Measurements from ENCODE around the gene PPP2R2B. TPM values are rescaled to one million over a fixed set of nuclear protein-coding genes. Genes with fewer than 3 reads are reported as not detected.
A peak's percentile ranks its signal among the peaks of the same experiment; 100 is the strongest.
"Not testable (repeated sequence)": the region's sequence is repeated elsewhere in the genome, so short reads cannot be mapped to it uniquely, and the experiment has no call there.

PPP2R2B gene
- total RNA-seq, 1 donor from 2014 or later: 54.1 TPM

DNA sequence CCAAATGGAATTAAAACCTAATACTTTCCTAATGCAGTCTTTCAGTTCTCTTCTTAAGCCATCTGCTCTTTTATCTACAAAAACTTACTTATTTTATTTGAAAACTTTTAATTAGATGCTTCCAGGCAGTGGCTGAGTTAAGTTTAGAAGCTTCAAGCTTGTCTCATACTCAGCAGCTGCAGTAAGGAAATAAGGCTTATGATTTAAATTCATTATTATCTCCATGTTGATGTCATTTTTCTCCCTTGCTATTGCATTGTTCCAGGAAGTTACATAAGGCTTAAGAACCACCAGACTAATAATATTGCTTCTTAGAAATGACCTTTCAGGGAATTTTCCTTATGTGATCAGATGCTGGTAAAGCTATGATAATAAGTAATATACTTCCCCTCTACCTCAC lies 119.6 kb downstream of the PPP2R2B start:
- no peak for ATAC-seq
- intact Hi-C loops (cut with DNase I): no loop called here

DNA sequence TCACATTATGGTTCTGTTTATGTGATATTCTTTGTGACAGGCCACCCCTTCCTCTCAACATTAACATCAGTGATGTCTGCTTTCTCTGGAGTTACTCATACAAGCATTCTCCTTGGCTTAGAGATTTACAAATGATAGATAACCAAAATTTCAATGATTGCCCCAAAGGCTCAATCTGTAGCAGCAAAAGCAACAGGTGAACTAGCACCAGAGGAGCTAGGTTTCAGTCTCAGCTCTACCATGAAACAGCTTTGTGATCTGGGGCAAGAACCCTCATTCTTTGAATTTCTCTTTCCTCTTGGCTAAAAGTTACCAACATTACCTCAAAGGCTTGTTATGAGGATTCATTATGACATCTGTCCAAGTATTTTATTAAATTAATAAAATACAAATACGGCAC lies 120.5 kb downstream of the PPP2R2B start:
- no peak for ATAC-seq

More for the DNA sequence above, 119.6 kb downstream of the PPP2R2B start:
- no peak for DNase-seq (ENCODE audit: low spot score)

DNA sequence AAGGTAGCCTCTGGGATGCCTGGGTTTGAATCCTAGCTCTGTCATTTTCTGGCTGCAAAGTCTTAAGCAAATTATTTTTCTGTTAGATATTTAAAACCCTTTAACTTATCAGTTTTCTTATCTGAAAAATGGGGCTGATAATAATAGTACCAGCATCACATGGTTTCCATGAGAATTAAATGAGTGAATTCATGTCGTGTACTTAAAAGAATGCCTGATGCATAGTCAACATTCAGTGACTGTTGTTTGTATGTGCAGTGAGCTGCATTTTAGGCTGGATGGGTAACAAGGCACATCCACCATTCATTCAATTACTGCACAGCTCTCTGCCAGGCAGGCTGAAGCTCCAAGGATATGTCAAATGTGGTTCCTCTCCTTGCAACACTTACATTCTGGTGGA lies 122.0 kb downstream of the PPP2R2B start:
- ATAC-seq (no peak), DNase-seq (ENCODE audit: low spot score) (no peak)
- intact Hi-C loops (cut with DNase I): no loop called here

More for the DNA sequence above, 120.5 kb downstream of the PPP2R2B start:
- intact Hi-C loops (cut with DNase I): no loop called here
- no peak for DNase-seq (ENCODE audit: low spot score)

DNA sequence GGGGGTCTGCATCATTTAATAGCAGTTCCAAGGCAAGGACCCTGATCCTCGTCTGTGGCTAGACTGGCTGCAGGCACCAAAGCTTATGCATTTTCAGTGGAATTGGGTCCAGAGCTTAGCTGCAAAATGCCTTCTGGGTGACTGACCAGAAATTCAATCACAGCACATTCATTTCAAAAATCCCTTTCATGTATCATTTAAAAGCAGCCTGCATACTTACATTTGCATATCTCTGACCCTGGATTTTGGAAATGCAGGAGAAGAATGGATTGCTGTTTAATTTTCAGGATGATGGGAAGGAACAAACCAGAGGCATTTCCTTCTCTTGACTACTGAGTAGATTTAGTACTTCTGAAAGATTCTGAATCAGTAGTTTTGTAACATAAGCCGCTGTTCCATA lies 122.8 kb downstream of the PPP2R2B start:
- DNase-seq (ENCODE audit: low spot score): no peak
- intact Hi-C loops (cut with DNase I): no loop called here
- no peak for ATAC-seq

DNA sequence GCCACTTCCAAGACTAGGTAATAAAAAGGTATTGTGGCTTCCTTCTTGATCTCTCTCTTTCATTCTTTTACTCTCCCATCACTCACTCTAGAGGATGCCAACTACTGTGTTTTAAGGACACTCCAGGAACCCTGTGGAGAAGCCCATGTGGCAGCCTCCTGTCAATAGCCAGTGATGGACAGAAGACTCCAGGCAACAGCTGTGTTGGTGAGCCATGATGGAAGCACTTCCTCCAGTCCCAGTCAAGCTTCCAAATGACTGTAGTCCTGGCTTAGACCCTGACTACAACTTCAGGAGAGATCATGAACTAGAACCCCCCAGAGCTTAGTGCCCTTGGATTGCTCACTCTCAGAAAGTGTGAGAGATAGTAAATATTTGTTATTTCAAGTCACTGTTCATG lies 123.9 kb downstream of the PPP2R2B start:
- intact Hi-C loops (cut with DNase I): no loop called here
- DNase-seq (ENCODE audit: low spot score) (no peak), ATAC-seq (no peak)

DNA sequence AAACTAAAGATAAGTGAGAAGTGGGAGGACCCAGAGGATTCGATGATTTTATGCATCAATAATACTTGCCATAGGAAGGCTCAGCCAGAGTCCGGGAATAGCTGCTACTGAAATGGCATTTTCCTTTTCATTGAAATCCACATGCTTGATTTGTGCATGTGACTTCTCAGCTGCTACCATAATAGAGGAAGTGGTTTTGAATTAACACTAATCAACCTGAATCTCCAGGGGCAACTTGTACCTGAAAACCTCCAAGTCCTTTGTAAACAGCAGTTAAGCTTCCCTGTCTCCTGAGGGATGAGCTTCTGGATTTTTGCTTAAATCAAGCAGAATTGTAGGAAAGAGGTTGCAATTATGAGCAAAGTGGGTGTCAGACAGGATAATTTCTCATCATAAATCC lies 124.9 kb downstream of the PPP2R2B start:
- DNase-seq (ENCODE audit: low spot score) (no peak), ATAC-seq (no peak)
- intact Hi-C loops (cut with DNase I): no loop called here

DNA sequence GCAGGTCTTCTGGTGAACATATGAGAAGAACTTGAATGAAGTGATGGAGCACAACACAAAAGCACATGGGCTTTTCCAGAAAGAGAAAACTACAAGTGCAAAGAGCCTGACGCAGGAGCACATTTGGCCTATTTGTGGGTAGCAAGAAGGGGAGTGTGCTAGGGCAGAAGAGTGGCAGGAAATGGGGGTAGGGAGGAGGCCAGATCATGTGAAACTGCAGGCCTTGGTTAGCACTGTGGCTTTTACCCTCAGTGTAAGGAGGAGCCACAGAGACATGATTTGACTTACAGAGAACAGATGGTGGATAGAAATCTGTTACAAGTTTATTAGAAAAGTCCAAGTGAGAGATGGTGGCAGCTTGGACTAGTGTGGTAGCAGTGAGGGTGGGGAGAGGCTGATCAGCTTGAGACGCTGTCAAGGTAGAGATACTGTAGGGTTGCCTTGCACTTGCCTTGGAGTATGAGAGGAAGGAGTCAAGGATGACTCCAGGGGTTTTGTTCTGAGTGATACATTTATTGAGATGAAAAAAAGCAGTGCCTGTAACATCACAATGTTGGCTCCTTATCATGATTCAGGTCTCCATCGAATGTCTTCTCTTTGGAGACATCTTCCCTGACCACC lies 126.7 kb downstream of the PPP2R2B start:
- DNase-seq (ENCODE audit: low spot score): no peak
- ATAC-seq: no peak
- intact Hi-C loops (cut with DNase I): no loop called here

DNA sequence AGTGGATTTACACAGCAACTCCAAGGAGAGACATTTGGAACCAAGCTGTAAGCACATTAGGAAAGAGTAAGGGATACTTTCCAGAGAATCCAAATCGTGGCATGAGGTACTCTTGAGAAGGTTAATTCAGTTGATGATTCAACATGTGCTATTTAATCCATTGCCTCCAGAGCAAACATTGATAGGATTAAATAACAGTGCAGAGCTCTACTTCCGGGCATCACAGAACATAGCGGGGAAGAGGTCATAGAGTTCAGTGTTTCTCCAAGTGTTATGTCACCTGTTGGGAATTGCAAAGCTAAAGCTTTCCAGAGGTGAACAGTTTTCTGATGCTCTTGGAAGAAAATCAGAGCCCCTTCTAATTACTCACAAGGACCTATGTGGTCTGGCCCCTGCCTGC lies 127.5 kb downstream of the PPP2R2B start:
- intact Hi-C loops (cut with DNase I): no loop called here
- ATAC-seq (no peak), DNase-seq (ENCODE audit: low spot score) (no peak)

DNA sequence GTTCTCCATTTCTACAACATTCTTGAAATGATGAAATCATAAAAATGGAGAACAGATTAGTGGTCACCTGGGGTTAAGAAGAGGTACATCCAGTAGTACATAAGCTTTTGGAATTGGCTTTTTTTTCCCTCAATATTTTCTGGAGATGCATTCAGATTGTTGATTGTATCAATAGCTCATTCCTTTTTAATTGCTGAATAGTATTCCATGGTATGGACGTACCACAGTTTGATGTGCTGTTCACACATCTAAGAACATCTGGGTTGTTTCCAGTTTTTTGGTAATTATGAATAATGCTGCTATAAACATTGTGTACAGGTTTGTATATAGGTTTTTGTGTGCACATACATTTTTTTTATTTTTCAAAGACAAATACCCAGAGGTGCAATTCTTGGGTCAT lies 130.0 kb downstream of the PPP2R2B start:
- ATAC-seq (no peak), DNase-seq (ENCODE audit: low spot score) (no peak)
- intact Hi-C loops (cut with DNase I): no loop called here

DNA sequence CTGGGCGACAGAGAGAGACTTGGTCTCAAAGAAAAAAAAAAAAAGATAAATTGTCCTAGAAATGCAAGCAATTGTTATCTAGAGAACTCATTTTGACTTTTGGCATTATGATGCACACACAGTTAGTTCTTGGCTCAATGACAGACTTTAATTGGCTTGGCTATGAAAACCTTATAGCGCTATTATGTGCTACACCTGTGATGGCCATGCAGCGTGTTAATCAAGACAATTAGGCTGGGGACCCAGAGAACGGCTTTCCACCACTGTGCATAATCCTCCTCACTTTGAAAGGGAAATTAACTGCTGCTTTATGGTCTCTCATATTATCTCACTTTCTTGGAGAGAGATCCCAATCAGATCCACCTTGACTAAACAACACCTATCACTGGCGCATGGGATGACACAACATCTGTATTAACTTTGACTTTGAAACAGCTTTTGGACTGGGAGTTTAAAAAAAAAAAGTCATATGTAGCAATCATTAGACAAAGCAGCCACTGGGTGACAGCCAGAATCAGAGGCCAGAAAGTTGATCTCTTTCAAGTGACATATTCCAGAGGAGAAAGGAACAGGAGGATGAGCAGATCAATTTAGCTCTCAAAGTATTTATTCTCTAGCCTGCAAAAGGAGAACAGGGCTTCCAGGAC lies 132.5 kb downstream of the PPP2R2B start:
- ATAC-seq (no peak), DNase-seq (ENCODE audit: low spot score) (no peak)
- intact Hi-C loops (cut with DNase I): no loop called here

DNA sequence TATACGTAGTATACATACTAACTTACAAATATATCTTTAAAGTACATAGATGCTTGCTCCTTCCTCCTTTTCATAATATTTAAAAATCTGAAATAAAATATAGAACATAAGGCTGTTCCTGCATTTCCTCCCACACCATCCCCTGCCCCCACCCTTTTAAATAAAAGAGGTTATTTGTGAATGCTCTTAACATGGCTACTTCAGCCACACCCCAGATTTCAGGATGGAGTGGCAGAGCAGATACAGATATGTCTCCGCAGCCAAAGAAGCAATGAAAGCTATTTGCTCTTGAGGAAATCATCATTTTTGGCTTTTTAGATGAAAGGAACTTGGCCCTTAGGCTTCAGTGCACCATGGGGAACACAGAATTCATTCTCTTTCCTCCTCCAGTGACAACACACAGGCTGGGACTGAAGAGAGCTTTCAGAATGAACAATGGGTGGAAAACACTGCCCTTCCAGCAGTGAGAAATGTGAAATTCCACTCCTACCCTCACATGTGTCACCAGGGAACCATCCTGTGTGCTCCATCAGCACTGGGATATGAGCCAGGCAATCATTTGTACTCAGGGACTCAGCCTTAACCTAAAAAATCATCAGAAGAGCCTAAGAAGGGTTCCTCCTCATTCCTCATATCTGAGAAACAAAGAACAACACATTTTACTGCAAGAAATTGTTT lies 134.3 kb downstream of the PPP2R2B start:
- peak; percentile 75 for ATAC-seq
- DNase-seq (ENCODE audit: low spot score): no peak
- intact Hi-C loops (cut with DNase I): no loop called here

DNA sequence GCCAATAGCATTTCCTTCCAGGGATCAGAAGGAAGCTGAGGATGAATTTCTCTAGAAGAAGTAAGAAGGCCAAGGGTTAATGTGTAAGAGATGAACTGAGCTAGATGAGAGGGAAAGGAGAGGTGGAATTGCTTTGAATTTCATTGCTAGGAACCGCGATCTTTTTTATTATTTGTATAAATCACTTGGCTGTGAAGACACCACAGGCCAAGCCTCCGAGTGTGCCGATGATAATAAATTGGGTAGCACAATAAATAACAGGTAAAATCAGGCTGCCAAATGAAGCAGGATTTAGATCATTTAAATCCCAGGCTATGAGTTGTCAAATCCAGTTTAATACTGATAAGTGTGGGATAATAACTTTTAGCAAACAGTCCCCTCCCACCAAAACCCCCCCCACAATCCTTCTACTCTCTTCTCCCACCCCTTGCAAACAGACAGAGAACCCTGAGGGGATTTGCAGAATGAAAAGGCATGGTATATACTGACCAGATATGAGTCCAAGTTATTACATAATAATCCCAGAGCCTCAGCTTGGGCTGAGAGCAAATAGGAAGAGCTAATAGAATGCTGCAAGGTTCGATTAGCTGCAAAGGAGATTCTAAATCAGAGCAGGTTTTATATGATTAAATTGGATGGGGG lies 143.5 kb downstream of the PPP2R2B start:
- intact Hi-C loops (cut with DNase I): no loop called here
- ATAC-seq (no peak), DNase-seq (ENCODE audit: low spot score) (no peak)

DNA sequence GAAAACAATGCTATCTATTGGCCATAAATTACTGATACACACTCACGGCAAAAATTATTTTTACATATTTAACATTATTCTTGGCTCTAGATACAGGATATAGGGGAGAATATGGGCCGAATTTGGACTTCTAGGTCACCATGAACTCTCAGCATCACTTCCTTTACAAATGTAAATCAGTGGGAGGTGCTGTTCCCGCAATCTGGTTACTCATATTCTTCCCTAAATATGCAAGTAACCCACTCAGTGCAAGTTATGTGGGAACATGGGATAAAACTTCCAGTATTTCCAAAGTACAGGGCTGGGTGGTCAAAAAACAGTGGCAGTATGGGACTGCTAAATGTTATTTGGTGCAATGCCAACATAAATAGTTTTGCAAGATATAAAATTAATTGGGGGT lies 145.6 kb downstream of the PPP2R2B start:
- DNase-seq (ENCODE audit: low spot score) (no peak), ATAC-seq (no peak)
- intact Hi-C loops (cut with DNase I): no loop called here

DNA sequence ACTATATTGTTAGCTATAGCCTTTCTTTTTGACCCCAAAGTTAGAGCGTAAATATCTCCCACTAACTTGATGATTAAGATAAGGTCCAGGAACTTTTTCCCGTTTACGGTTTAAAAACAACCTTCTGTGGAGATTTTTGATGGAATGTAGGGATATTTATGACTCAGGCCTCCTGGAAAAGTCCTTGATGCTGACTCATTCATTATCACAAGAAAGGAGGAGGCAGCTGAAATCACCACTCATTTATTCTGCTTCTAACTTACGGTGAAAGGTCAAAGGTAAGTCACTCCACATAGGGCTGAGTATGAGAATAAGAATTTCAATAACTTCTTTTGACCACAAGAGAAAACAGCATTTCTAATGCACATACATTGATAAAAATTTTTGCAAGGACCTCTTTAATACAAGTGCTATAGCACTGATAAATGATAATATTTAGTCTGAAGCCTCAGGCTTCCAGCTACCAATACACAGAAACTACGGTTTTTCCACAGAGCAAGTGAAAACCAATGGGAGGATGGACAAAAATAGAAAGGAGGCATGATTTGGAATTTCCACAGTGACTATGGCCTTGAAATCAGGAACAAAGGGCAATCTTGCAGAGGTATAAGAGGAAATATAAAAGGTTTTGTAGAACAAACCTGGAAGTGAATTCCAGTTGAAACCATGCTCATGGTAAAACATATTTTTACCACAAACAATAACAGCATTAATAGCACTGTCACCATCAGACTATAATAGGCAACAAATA lies 146.5 kb downstream of the PPP2R2B start:
- ATAC-seq (no peak), DNase-seq (ENCODE audit: low spot score) (no peak)
- intact Hi-C loops (cut with DNase I): no loop called here

DNA sequence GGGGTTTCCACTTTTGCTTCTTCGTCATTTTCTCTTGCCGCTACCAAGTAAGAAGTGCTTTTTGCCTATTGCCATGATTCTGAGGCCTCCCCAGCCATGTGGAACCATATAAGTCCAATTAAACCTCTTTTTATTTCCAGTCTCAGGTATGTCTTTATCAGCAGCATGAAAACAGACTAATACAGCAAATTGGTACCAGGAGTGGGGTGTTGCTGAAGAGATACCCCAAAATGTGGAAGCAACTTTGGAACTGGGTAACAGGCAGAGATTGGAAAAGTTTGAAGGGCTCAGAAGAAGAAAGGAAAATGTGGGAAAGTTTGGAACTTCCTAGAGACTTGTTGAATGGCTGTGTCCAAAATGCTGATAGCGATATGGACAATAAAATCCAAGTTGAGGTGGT lies 149.8 kb downstream of the PPP2R2B start:
- intact Hi-C loops (cut with DNase I); DNase-seq (ENCODE audit: low spot score): not testable (repeated sequence)

DNA sequence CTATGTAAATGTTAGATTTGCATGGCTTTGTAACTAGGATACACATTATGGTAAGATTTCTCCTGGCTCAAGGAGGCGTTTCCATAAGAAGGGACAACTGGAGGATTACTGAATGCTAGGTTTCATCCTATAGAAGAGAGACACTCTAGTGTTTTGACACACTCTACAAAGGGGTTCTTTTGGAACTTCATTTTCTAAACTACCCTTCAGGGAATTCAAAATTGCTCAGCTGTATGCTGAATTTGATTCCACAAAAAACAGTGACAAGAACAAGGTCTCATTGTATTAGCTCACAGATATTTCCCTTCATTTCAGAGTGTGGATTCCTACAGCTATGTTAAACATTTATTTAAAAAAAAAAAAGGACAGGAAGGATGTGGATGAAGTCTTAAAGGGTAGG lies 151.7 kb downstream of the PPP2R2B start:
- DNase-seq (ENCODE audit: low spot score) (no peak), ATAC-seq (no peak)
- intact Hi-C loops (cut with DNase I): no loop called here

More for the DNA sequence above, 149.8 kb downstream of the PPP2R2B start:
- ATAC-seq: not testable (repeated sequence)

DNA sequence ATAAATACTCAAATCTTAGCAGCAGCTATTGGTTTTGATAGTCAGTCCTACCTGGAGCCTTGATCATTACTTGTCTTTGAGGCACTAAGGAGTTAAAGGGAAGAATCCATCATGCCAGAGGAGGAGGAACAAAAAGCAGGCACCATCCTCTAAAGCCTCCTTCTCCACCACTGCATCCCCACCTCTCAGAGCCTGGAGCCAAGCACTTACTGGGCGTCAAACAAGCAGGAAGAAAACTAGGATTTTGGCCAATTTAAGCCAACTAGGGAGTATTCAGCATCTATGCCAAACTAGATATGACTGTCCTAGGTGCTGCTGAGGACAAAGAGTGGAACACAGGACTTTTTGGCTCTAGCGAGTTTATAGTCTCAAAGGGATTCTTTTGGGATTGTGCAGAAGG lies 152.5 kb downstream of the PPP2R2B start:
- ATAC-seq: no peak
- DNase-seq (ENCODE audit: low spot score): no peak
- intact Hi-C loops (cut with DNase I): no loop called here

DNA sequence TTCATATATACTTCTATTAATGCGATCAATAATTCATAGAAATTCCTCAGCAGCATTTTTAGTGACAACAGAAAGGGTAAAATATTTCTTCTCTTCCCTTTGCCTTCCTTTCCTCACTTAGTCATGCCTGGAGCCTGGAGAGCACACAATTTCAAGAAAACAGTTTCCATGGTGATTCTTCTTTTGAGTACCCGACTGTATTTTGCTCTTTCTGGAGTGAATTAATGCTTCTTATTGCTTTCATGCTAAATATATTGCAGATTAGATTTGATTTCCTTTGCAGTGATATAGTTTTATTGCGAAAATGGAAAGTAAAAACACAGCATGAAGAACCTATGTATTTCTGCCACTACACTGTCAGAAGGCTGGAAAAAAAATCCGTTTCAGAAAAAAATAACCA lies 153.5 kb downstream of the PPP2R2B start:
- ATAC-seq (no peak), DNase-seq (ENCODE audit: low spot score) (no peak)
- intact Hi-C loops (cut with DNase I): no loop called here

DNA sequence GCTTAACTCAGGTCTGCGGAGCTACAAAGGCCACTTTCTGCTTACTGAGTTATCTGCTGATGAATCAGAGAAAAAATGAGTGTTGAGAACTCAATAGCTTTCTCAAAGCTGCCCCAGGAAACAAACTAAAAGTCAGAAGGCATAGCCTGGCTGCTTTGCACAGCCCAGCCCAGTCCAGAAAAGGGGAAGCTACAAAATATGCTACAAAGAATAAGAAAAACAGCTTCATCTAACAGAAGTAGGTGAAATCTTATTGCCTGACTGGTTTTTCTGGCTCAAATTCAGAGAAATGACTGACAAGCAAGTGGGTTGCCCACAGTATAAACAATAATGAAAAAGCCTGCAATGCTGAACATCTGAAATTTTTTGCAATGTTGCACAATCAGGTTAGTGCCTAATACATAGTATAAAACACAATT lies 156.2 kb downstream of the PPP2R2B start:
- DNase-seq (ENCODE audit: low spot score): no peak
- ATAC-seq: no peak
- intact Hi-C loops (cut with DNase I): no loop called here
